Measurements from ENCODE around the gene DNASE1L1. TPM values are rescaled to one million over a fixed set of nuclear protein-coding genes. Genes with fewer than 3 reads are reported as not detected.

The DNASE1L1 gene
- total and polyA plus RNA-seq, 2 of the 13 experiments (the other 11 are each of a cell fraction or from before 2014, with no cell fraction given) = 4.7 to 12.3 TPM

DNA sequence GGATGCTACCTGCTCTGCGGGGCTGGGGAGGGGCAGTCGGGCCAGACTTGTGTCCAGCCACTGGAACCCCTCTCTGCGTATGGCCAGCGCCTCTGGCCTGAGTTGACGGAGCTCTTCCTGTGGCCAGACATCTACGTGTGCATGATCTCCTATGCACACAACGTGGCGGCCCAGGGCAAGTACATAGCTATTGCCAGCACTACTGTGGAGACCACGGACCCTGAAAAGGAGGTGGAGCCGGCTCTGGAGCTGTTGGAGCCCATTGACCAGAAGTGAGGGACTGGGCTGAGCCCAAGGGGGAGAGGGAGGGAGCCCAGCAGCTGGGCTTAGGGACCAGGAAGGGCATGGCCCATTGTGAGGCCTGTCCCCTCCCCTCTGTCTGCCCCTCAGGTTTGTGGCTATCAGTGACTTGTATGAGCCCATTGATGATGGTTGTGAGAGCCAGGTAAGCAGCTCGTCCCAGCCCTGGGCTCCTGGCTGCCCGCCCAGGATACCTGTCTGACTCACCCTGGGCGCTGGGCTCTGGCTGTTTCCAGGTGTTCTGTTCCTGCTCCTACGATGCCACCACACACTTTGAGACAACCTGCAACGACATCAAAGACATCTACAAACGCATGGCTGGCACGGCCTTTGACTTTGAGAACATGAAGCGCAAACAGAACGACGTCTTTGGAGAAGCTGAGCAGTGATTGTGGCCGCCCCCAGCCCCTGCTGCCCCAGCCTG is 33.1 kb upstream of the DNASE1L1 start (continued):
- TF ChIP-seq GABPA (IDR thresholded peaks at IDR 0.05; ENCODE audit: low read depth, low read length) = no peak
- no peak for TF ChIP-seq GABPA (CRISPR knock-in tag; IDR thresholded peaks at IDR 0.05; ENCODE audit: low read depth)
- TF ChIP-seq, protein P1, sequence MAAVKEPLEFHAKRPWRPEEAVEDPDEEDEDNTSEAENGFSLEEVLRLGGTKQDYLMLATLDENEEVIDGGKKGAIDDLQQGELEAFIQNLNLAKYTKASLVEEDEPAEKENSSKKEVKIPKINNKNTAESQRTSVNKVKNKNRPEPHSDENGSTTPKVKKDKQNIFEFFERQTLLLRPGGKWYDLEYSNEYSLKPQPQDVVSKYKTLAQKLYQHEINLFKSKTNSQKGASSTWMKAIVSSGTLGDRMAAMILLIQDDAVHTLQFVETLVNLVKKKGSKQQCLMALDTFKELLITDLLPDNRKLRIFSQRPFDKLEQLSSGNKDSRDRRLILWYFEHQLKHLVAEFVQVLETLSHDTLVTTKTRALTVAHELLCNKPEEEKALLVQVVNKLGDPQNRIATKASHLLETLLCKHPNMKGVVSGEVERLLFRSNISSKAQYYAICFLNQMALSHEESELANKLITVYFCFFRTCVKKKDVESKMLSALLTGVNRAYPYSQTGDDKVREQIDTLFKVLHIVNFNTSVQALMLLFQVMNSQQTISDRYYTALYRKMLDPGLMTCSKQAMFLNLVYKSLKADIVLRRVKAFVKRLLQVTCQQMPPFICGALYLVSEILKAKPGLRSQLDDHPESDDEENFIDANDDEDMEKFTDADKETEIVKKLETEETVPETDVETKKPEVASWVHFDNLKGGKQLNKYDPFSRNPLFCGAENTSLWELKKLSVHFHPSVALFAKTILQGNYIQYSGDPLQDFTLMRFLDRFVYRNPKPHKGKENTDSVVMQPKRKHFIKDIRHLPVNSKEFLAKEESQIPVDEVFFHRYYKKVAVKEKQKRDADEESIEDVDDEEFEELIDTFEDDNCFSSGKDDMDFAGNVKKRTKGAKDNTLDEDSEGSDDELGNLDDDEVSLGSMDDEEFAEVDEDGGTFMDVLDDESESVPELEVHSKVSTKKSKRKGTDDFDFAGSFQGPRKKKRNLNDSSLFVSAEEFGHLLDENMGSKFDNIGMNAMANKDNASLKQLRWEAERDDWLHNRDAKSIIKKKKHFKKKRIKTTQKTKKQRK (IDR thresholded peaks at IDR 0.05; ENCODE audit: low read length) = no peak
- no peak for TF ChIP-seq ZFP36 (IDR thresholded peaks at IDR 0.05; ENCODE audit: borderline replicate concordance, low read depth, low read length, partially characterized antibody)
- TF ChIP-seq ZNF616 (CRISPR knock-in tag; IDR thresholded peaks at IDR 0.05; ENCODE audit: low read depth) = no peak
- TF ChIP-seq, protein P2, sequence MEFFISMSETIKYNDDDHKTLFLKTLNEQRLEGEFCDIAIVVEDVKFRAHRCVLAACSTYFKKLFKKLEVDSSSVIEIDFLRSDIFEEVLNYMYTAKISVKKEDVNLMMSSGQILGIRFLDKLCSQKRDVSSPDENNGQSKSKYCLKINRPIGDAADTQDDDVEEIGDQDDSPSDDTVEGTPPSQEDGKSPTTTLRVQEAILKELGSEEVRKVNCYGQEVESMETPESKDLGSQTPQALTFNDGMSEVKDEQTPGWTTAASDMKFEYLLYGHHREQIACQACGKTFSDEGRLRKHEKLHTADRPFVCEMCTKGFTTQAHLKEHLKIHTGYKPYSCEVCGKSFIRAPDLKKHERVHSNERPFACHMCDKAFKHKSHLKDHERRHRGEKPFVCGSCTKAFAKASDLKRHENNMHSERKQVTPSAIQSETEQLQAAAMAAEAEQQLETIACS (CRISPR knock-in tag; IDR thresholded peaks at IDR 0.05) = no peak
- TF ChIP-seq ZNF546 (CRISPR knock-in tag; conservative IDR thresholded peaks at IDR 0.05) = no peak
- TF ChIP-seq ZNF773 (CRISPR knock-in tag; IDR thresholded peaks at IDR 0.05; ENCODE audit: borderline replicate concordance) = no peak
- TF ChIP-seq, protein P3, sequence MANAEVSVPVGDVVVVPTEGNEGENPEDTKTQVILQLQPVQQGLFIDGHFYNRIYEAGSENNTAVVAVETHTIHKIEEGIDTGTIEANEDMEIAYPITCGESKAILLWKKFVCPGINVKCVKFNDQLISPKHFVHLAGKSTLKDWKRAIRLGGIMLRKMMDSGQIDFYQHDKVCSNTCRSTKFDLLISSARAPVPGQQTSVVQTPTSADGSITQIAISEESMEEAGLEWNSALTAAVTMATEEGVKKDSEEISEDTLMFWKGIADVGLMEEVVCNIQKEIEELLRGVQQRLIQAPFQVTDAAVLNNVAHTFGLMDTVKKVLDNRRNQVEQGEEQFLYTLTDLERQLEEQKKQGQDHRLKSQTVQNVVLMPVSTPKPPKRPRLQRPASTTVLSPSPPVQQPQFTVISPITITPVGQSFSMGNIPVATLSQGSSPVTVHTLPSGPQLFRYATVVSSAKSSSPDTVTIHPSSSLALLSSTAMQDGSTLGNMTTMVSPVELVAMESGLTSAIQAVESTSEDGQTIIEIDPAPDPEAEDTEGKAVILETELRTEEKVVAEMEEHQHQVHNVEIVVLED (CRISPR knock-in tag; IDR thresholded peaks at IDR 0.05; ENCODE audit: borderline replicate concordance) = no peak

Measured in HepG2 (cell line).